Lower lobe of right lung (tissue), 2 donors: ENCODE results near the gene GDF11. TPM values are rescaled to one million over a fixed set of nuclear protein-coding genes. Genes with fewer than 3 reads are reported as not detected.

Source experiments
- ATAC-seq, 2 donors: fragments of 200-7000 bp; cut with Tn5 transposase; one replicate each; pipeline ENCODE4 v1.9.1; 2020 to 2022; ENCODE audit warnings: mild to moderate bottlenecking in 2 of 2, moderate library complexity in 2 of 2
- DNase-seq: peaks from one replicate; pipeline ENCODE4 v3.0.0-alpha.2; 2020
- H3K27ac ChIP-seq: fragments of 200-600 bp; one replicate; pipeline ENCODE4 v1.8.0; 2022
- H3K27me3 ChIP-seq: fragments of 200-600 bp; one replicate; pipeline ENCODE4 v1.8.0; 2022; ENCODE audit warnings: low read depth
- H3K36me3 ChIP-seq: fragments of 200-600 bp; one replicate; pipeline ENCODE4 v1.8.0; 2022; ENCODE audit warnings: mild to moderate bottlenecking
- H3K4me1 ChIP-seq: fragments of 200-600 bp; one replicate; pipeline ENCODE4 v1.8.0; 2022
- H3K4me3 ChIP-seq: fragments of 200-600 bp; one replicate; pipeline ENCODE4 v1.8.0; 2022; ENCODE audit warnings: mild to moderate bottlenecking
- H3K9me3 ChIP-seq: fragments of 200-600 bp; one replicate; pipeline ENCODE4 v1.8.0; 2022
- intact Hi-C: fragments of 100-400 bp; cut with DNase I; formaldehyde crosslinking; loops from one replicate; pipeline ENCODE4 v1.11.0; 2022
- total RNA-seq: library from RNA; stranded (reverse); fragmentation: NEBNext Ultra II Directional; extraction: Animal tissue kit (Norgen Biotek cat#: 25700); gene quantifications from one replicate; pipeline ENCODE4 v1.2.1, GENCODE V29; 2021
- TF ChIP-seq, protein P1 (sequence below): fragments of 200-600 bp; IDR thresholded peaks from one replicate; pipeline ENCODE4 v1.8.0; 2022; ENCODE audit warnings: antibody characterized with exemption, mild to moderate bottlenecking
- donor health status: DM: no; HTN: yes; CAD: no; lungs with severe emphysema.

The GDF11 gene
- total RNA-seq, 1 donor from 2014 or later, result 3.8 TPM

- Histone ChIP-seq H3K4me1 (peaks cover 54% of the 10 kb centered on the region), H3K36me3 (peaks cover 16% of the 10 kb centered on the region), H3K4me3 (peak within 1 kb of the TSS; percentile 78), H3K27ac (peak within 1 kb of the TSS; percentile 90), H3K27me3 (no peaks in the 10 kb centered on the region), H3K9me3 (no peaks in the 10 kb centered on the region)
- TF ChIP-seq, protein P1, sequence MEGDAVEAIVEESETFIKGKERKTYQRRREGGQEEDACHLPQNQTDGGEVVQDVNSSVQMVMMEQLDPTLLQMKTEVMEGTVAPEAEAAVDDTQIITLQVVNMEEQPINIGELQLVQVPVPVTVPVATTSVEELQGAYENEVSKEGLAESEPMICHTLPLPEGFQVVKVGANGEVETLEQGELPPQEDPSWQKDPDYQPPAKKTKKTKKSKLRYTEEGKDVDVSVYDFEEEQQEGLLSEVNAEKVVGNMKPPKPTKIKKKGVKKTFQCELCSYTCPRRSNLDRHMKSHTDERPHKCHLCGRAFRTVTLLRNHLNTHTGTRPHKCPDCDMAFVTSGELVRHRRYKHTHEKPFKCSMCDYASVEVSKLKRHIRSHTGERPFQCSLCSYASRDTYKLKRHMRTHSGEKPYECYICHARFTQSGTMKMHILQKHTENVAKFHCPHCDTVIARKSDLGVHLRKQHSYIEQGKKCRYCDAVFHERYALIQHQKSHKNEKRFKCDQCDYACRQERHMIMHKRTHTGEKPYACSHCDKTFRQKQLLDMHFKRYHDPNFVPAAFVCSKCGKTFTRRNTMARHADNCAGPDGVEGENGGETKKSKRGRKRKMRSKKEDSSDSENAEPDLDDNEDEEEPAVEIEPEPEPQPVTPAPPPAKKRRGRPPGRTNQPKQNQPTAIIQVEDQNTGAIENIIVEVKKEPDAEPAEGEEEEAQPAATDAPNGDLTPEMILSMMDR, result no peak
- ATAC-seq (peak; percentile 92 to 95), DNase-seq (peak; percentile 95)
- intact Hi-C loops, result no loop called here
These were observed 26.9 kb upstream of the GDF11 start, which contains the start of gene BLOC1S1 for GRCh38 chr12:55715833-55716581. Gene BLOC1S1, plus strand, starts transcription at chr12:55716046. Its CDS starts 6 bp downstream, at chr12:55716052.

DNA sequence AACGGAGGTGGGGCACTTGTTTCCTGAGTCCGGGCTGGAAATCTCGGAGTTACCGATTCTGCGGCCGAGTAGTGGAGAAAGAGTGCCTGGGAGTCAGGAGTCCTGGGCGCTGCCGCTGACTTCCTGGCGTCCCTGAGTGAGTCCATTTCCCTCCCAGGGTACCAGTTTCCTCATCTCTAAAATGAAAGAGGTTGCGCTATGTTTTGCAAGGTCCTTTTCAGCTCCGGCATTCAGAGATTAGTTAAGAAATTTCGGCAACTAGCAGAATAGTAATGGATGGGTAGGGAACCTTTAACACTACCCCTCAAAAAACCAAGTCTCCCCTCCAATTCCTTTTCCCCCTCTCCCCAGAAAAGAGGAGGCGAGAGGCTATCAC lies 26.4 kb upstream of the GDF11 start:
- H3K27me3 ChIP-seq, result no peaks in the 10 kb centered on the region
- H3K36me3 ChIP-seq, result peaks cover 16% of the 10 kb centered on the region
- ATAC-seq, result peak; percentile 20 to 22
- TF ChIP-seq, protein P1, result no peak
- peaks cover 59% of the 10 kb centered on the region for H3K4me1 ChIP-seq
- no peak for DNase-seq
- intact Hi-C loops, result no loop called here
- peak overlapping the region; percentile 78 for H3K4me3 ChIP-seq
- peak overlapping the region; percentile 90 for H3K27ac ChIP-seq
- no peaks in the 10 kb centered on the region for H3K9me3 ChIP-seq

DNA sequence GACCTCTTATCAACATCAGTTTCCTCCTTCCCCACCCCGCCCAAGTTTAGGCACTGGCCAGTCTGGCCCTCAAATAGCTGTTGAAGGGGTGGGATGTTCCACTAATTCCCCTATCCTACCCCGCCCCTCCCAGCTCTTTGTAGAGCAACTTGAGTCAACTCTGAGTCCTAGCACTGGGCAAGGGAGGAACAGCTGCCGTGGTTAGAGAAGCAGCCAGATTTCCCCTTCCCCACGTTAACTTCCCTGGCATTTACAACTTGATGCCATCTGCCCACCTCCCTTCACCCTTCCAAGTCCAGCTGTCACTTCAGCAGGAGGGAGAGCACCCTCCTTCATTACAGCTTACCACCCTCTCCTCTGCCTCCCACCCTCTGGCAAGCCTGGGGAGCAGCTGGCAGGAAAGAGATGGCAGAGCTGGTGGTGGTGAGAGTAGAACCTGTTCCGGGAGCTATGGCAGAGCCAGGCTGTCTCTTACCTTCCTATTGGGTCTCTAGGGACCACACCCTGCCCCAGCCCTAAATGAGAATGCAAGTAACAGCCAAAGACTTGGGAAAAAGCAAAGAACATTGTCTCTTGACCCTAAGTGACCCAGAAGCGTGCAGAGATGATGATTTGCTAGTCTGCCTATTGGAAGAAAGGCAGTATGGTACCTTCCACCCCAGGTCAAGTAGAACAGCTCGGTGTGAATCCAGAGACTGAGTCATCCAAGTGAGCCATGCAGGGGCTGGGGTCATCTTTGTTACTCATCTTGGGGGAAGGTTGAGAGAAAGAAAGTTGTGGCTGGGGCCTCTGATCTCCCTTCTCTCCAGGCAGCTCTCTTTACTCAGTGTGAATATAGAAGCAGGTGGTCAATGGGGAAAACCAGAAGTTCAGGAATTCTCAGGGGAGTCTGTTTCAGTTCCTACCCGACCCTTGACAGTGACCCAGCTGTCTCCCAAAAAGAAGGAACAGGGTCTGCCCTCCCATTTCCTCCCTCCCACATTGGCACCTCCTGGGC lies 25.6 kb upstream of the GDF11 start:
- TF ChIP-seq, protein P1, result no peak
- DNase-seq (no peak), ATAC-seq (no peak)
- intact Hi-C loops, result no loop called here
- Histone ChIP-seq H3K27me3 (no peaks in the 10 kb centered on the region), H3K36me3 (peaks cover 16% of the 10 kb centered on the region), H3K27ac (peak overlapping the region; percentile 90), H3K4me1 (peaks cover 61% of the 10 kb centered on the region), H3K9me3 (no peaks in the 10 kb centered on the region), H3K4me3 (peak overlapping the region; percentile 78)

DNA sequence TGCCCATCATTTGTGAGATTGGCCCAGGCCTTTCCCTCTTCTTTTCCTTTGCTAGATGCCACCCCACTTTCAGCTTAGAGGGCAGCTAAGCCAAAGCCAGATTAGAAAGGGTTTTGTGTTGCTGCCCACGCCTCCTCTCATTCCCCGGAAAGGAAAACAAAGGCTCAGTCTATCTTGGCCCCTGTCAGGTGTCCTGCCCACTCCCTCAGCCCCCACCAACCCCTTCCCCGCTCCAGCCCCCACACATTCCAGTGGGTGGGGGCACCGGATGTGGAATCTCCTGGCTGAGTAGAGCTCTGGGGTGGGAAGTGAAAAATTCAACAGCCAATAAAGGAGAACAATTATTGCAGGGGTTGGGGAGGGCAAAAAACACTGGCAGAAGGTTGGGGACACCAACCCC lies 24.9 kb upstream of the GDF11 start:
- Histone ChIP-seq H3K27ac (no peak overlapping the region), H3K4me3 (no peak overlapping the region), H3K9me3 (no peaks in the 10 kb centered on the region), H3K36me3 (peaks cover 22% of the 10 kb centered on the region), H3K27me3 (no peaks in the 10 kb centered on the region), H3K4me1 (peaks cover 61% of the 10 kb centered on the region)
- ATAC-seq (no peak), DNase-seq (no peak)
- TF ChIP-seq, protein P1, result no peak
- intact Hi-C loops, result no loop called here

- intact Hi-C loops, result no loop called here
- DNase-seq, result no peak
- Histone ChIP-seq H3K9me3 (no peaks in the 10 kb centered on the region), H3K27me3 (no peaks in the 10 kb centered on the region), H3K27ac (peak overlapping the region; percentile 44), H3K4me3 (no peak overlapping the region), H3K36me3 (peaks cover 29% of the 10 kb centered on the region), H3K4me1 (peaks cover 61% of the 10 kb centered on the region)
- ATAC-seq, result no peak
- TF ChIP-seq, protein P1, result no peak
These were observed 24.2 kb upstream of the GDF11 start for GRCh38 chr12:55718624-55719275.
